ENCODE measurements around the gene SUPT16H.
"Not testable (repeated sequence)": the region's sequence is repeated elsewhere in the genome, so short reads cannot be mapped to it uniquely, and the experiment has no call there.

SUPT16H gene

DNA sequence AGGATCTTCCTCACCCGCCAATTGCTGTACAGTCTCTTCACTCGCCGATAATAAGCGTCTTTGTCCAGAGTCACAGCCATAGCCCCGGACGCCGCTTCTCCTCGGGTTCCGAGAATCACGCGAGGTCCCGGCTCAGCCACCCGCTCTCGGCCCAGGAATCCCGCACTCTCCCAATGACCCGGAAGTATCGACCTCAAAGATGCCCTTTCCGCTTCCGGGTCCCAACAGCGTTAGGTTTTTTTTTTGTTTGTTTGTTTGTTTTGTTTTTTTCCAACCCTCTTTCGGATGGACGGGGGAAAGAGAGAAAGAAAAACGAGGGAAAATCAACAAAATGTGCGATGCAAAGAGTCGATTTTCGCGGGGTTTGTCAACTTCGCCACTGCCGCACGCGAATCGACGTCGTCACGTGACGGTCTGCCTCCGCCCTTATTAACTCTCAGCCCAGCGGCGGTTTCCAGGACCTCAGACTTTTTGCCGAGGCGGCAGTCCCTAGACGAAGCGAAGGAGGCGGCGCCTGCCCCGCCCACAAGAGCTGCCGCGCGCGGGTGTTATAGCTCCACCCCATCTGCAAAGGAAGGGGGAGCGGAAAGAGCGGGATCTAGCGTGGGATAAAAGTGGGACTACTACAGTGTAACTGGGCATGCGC lies at the start of gene SUPT16H:
SUPT16H (minus strand) TSS at position 172 of the 646 bp plus-strand sequence; CDS start at position 80, 92 bp downstream.
- DNase-seq (ENCODE audit: low read depth in 4 of 4, low spot score in 1 of 4), result peak; percentile 78 to 94 (median 88)

DNA sequence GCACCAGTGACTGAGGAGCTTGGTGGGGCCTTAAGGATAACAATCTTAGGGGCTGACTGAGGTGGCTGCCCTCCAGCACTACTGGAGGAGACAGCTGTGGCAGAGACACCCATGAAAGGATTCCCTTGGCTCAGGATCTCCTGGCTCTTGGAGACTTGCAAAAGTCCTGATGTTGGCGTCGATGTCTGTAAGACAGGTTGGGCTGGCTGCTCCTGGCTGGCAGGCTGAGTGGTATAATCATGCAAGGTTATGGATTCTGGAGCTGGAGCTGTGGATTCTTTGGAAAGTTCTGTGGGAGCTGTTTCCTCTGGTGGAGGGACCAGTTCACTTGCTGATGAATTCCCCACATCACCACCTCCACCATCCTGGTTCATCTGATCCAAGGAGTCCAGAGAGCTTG lies 47.3 kb upstream of the SUPT16H start:
- no peak for DNase-seq (ENCODE audit: low read depth in 4 of 4, low spot score in 1 of 4)

GRCh38 chr14:21428930-21429329 lies 45.1 kb upstream of the SUPT16H start:
- no peak for DNase-seq (ENCODE audit: low read depth in 4 of 4, low spot score in 1 of 4)

DNA sequence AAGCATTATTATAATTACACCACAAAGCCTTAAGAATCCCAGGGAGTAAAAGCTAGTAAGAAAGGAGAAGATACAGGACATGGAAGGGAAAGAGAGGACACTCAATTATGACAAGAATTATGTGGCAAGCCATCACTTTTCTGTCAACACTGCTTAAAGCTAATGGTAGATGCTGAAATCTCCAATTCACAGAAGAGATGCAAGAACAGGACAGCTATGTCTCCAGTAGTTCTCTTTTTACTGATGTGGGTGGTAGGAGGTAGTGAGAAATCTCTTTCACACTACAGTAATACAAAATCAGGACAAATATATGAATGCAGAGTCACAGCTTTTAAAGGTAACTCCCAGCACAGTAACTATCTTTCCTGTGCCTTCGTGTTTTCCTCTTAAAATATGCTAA lies 42.9 kb upstream of the SUPT16H start:
- DNase-seq (ENCODE audit: low read depth in 4 of 4, low spot score in 1 of 4), result no peak

GRCh38 chr14:21419528-21419927 lies 35.7 kb upstream of the SUPT16H start:
- DNase-seq (ENCODE audit: low read depth in 4 of 4, low spot score in 1 of 4), result no peak

GRCh38 chr14:21415329-21415728 lies 31.5 kb upstream of the SUPT16H start:
- no peak for DNase-seq (ENCODE audit: low read depth in 4 of 4, low spot score in 1 of 4)

- DNase-seq (ENCODE audit: low read depth in 4 of 4, low spot score in 1 of 4), result no peak
Measured at GRCh38 chr14:21414137-21414631, 30.4 kb upstream of the SUPT16H start.

DNA sequence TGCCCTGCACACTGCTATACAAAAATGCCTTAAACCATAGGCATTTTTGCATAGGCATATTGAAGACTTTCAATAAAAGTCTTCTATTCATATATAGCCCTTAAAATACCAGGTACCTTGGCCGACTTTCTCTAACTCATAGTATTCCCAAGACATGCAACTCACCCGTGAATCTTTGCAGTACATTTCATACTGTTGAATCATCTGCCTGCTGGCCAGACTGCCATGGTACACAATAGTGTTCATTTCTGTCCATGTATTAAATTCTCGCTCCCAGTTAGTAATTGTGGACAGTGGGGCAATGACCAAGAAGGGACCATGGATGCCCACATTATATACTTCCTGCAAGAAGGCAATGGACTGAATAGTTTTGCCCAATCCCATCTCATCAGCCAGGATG lies 24.3 kb upstream of the SUPT16H start:
- DNase-seq (ENCODE audit: low read depth in 4 of 4, low spot score in 1 of 4), result no peak

GRCh38 chr14:21406213-21406612 lies 22.4 kb upstream of the SUPT16H start:
- no peak for DNase-seq (ENCODE audit: low read depth in 4 of 4, low spot score in 1 of 4)

GRCh38 chr14:21405097-21405496 lies 21.3 kb upstream of the SUPT16H start:
- DNase-seq (ENCODE audit: low read depth in 4 of 4, low spot score in 1 of 4), result no peak

GRCh38 chr14:21399311-21399870 lies 15.6 kb upstream of the SUPT16H start:
- no peak for DNase-seq (ENCODE audit: low read depth in 4 of 4, low spot score in 1 of 4)

DNA sequence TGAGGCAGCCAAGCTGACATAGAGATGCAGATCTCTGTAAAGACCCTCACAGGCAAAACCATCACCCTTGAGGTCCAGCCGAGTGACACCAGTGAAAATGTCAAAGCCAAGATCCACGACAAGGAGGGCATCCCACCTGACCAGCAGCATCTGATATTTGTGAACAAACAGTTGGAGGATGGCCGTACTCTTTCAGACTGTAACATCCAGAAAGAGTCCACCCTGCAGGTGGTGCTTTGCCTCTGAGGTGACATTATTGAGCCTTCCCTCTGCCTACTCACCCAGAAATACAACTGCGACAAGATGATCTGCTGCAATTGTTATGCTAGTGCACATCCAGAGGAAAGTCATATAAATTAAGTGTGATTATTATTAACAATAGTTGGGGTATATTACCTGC lies 15.1 kb upstream of the SUPT16H start:
- no peak for DNase-seq (ENCODE audit: low read depth in 4 of 4, low spot score in 1 of 4)

DNA sequence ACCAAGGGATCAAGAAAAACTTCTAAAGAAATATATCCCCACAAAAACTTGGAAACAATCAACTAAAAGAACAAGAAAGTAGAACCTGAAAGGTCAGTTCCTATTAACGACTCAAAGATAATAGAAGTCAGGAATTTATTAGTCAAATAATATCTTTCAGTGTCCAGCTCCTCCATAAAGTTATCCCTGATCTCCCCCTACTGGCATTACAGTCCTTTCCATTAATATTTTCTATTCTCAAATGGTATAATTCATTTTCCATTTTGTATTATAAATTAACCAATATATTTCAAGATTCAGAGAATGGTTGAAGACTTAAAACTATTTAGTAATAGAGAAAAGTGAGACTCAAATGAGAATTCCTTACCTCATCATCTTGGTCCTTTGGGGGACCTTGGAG lies 11.6 kb upstream of the SUPT16H start:
- DNase-seq (ENCODE audit: low read depth in 4 of 4, low spot score in 1 of 4), result no peak

DNA sequence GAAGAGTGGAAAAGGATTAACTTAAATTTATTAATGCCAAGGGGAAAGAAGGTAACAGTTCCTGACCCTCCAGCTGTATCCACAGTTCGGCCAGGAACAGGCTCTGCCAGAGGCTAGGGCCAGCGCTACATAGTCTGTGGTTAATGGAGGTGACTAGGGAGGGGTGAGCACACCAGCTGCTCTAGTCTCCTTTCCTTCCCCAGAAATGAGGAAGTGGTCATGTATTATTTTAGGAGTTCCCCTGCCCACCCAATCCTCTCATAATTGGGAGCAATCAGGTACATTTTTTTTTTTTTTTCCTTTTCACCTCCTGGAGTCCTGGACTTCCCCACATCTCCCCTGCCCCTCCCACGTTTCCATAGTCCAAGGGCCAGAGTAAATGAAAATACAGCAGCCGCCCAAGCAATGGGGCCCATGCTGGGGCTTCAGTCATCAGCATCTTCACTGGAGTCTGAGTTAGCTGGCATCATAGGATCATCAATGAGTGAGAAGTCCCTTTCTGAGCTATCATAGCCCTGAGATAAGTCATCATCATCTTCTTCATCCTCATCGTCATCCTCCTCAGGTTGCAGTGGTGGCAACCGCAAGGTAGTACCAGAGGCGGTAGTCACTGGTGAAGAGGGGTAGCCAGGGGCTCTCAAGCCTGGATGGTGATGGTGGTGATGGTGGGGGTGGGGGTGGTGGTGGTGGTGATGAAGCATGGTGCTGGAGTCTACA lies 1.5 kb upstream of the SUPT16H start:
- DNase-seq (ENCODE audit: low read depth in 4 of 4, low spot score in 1 of 4), result no peak

DNA sequence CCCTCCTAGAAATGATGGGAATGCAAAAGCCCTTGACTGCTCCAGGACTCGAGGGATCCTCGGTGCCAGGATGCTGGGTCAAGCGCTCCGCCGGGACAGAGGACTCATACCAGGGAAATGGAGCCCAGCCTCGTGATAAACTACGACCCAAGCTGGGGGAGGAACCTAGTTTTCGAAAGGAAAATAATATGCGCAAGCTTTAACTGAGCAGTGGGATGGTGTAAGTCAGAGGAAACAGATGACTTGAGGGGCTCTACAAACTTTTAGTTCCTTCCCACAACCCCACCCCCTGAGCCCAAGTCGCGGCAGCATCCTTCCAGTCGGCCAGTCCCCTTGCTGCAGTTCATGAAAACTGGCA lies 654 bp upstream of the SUPT16H start:
- peak in 1 of 4 experiments; percentile 19 for DNase-seq (ENCODE audit: low read depth in 4 of 4, low spot score in 1 of 4)

DNA sequence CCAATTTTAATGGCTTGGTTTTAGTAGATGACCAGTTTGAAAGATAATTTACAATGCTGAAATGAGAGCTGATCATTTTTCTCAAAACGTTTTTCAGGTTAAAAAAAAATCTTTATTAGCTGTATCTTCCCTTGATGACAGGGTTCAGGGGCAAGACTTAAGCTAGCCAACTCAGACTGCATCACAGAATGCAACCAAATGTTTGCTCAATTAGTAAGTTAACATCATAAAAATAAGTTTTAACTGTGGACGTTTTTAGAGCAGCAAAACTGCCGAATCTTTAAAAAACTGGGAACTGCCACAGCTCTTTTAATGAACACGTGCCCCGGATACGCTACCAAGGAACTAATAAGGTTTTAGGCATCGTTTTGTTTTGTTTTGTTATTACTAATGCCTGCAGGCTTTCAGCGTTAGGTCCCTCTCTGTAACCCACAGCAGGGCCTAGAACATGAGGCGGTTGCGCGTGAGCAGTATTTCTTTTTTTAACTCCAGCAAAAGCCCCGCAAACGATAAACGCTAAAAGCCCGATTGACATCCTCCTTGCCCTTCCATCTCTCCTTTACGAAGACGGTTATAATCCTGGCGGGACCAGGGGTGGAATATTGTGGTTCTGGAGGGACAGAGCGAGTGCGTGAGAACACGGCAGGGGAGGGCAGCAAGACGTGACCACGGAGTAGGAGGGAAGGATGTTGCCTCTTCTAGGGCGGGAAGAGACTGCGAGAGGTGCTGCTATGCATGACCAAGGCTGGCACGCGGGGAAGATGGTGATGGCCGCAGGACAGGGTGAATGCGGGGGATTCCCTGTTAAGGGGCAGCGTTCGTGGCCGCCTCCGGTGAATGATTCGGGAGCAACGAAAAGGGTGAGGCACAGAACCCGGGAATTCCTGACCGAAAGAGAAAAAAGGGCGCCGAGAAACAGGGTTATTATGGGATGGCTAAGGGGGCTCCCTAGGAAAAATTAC lies 652 bp downstream of the SUPT16H start:
- peak; percentile 21 to 36 (median 29) for DNase-seq (ENCODE audit: low read depth in 4 of 4, low spot score in 1 of 4)

GRCh38 chr14:21382095-21382494 lies 1.7 kb downstream of the SUPT16H start:
- DNase-seq (ENCODE audit: low read depth in 4 of 4, low spot score in 1 of 4), result no peak

DNA sequence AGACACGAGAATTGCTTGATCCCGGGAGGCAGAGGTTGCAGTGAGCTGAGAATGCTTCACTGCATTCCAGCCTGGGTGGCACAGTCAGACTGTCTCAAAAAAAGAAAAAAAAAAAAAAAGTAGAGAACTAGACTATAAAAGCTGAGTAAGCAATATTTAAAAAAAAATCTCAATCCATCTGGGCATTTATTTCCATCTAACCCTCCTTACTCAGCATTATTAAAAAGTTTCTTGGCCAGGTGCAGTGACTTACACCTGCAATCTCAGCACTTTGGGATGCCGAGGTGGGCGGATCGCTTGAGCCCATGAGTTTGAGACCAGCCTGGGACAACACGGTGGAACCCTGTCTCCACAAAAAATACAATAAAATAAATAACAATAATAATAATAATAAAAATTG lies 4.5 kb downstream of the SUPT16H start:
- no peak for DNase-seq (ENCODE audit: low read depth in 4 of 4, low spot score in 1 of 4)

DNA sequence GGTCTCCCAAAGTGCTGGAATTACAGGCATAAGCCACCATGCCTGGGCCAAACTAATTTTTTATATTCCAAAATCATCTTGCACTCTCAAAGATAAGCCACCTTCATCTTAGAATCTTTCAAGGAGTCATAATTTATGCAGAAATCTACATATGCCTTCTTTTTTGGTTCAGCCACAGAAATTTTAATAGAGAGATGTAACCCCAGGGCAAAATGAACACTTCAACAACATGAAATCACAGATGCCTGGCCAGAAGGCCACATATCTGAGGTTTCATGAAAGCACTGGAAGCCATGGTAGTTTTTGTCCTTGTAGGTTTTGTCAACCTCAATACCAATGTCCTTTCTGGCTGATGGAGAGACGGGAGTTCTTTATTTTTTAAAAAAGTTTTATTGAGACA lies 9.8 kb downstream of the SUPT16H start:
- DNase-seq (ENCODE audit: low read depth in 4 of 4, low spot score in 1 of 4), result no peak

DNA sequence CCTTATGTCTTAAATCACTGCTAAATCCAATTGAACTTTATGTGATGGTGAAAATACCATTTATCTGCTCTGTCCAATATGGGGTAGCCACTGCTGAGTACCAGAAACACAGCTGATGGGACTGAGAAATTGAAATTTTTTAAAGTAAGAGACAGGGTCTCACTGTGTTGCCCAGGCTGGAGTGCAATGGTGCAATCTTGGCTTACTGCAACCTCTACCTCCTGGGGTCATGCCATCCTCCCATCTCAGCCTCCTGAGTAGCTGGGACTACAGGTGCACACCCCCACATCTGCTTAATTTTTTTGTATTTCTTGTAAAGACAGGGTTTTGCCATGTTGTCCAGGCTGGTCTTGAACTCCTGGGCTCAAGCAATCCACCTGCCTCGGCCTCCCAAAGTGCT lies 11.0 kb downstream of the SUPT16H start:
- not testable (repeated sequence) for DNase-seq (ENCODE audit: low read depth in 4 of 4, low spot score in 1 of 4)

- DNase-seq (ENCODE audit: low read depth in 4 of 4, low spot score in 1 of 4), result no peak
Measured at GRCh38 chr14:21369949-21370679, 13.7 kb downstream of the SUPT16H start.

Measured in stimulated activated CD4-positive, alpha-beta T cell treated with anti-CD3 and anti-CD28 coated beads, Interleukin-1b, Interleukin-23, amount 100 ng/mL, for 24 hours (primary cell).